KOPT-K1 (cell line): ENCODE results near the gene GLI2.

Experiments
- H3K27ac ChIP-seq: fragments of 200-600 bp; sonication (generic); 2 replicates; pipeline ENCODE4 v1.5.1; 2016; ENCODE audit warnings: antibody characterized with exemption, mild to moderate bottlenecking, low read depth, low read length; ENCODE audit not compliant: poor library complexity, severe bottlenecking
- H3K36me3 ChIP-seq: fragments of 200-600 bp; sonication (generic); 2 replicates; pipeline ENCODE4 v1.5.1; 2017; ENCODE audit warnings: antibody characterized with exemption, mild to moderate bottlenecking, low read length, moderate library complexity; ENCODE audit not compliant: insufficient read depth
- H3K9me3 ChIP-seq: fragments of 200-600 bp; sonication (generic); 2 replicates; pipeline ENCODE4 v1.5.1; 2017; ENCODE audit warnings: antibody characterized with exemption, low read length, mild to moderate bottlenecking; ENCODE audit not compliant: insufficient read depth, poor library complexity, severe bottlenecking

GLI2 gene

DNA sequence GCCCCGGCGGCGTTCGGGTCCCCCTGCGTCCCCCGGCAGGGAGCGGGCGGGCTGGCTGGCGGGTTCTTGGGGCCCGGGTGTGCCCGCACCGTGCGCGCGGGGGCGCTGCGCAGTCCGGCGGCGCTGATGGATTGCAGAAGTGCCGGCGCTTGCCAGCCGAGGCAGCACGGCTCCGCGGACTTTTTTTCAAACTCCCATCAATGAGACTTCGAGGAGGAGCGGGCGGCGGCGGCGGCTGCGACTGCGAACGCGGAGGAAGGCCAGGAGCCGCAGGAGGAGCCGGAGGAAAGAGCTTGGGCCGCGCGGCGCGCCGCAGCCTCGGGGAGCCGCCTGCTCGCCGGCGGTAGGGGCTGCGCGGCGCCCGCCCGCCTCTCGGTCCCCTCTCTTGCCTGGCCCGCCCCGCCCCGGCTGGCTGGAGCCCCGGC is at the start of gene GLI2:
Gene GLI2 (plus strand): TSS at position 123 of the 425 bp plus-strand sequence. CDS start 61,453 bp downstream, outside the sequence.
- Histone ChIP-seq H3K36me3 (no peaks in the 10 kb centered on the region), H3K27ac (no peak within 1 kb of the TSS), H3K9me3 (no peaks in the 10 kb centered on the region)

- H3K36me3 ChIP-seq = no peaks in the 10 kb centered on the region
- no peaks in the 10 kb centered on the region for H3K9me3 ChIP-seq
- no peak overlapping the region for H3K27ac ChIP-seq
Measured at GRCh38 chr2:120685974-120686297, 49.7 kb upstream of the GLI2 start.

GRCh38 chr2:120686511-120687168 is 49.0 kb upstream of the GLI2 start:
- Histone ChIP-seq H3K9me3 (no peaks in the 10 kb centered on the region), H3K36me3 (no peaks in the 10 kb centered on the region), H3K27ac (no peak overlapping the region)

DNA sequence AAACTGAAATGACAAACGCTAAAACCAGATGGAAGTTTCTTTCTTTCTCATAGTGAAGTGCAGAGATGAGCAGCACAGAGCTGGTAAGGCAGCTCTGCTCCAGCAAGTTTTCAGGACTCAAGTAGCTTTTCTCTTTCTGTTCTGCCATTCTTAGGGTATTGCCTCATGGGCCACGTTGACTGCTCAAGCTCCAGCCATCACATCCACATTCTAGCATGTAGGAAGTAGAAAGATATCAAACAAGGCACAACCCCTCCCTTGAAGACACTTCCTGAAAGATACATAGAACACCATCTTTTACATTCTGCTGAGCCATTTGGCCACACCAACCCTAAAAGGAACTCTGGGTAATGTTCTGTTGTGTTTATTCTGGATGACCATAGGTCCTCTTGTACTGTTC is 48.5 kb upstream of the GLI2 start:
- Histone ChIP-seq H3K36me3 (no peaks in the 10 kb centered on the region), H3K9me3 (no peaks in the 10 kb centered on the region), H3K27ac (no peak overlapping the region)

DNA sequence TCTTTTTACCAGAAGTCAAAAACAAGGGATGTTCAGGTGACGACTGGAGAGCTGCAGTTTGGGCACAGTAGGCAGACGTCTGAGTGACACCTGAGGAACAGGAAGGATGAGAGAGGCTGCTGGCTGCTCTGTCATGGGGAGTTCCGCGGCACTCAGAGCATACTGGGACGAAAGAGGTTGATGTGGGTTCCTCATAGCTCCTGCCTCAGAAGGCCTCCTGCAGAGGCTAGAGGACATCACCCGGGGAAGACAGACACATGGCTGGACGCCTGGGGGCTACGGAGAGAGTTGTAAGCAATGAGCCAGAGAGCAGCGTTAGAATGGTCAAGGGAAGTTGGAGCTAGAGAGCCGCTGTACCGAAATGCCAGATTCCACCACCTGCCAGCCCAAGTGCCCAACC is 45.1 kb upstream of the GLI2 start:
- no peaks in the 10 kb centered on the region for H3K36me3 ChIP-seq
- H3K27ac ChIP-seq = no peak overlapping the region
- H3K9me3 ChIP-seq = no peaks in the 10 kb centered on the region

- H3K27ac ChIP-seq = no peak overlapping the region
- H3K36me3 ChIP-seq = no peaks in the 10 kb centered on the region
- H3K9me3 ChIP-seq = no peaks in the 10 kb centered on the region
Measured at GRCh38 chr2:120691410-120691809, 44.3 kb upstream of the GLI2 start.

DNA sequence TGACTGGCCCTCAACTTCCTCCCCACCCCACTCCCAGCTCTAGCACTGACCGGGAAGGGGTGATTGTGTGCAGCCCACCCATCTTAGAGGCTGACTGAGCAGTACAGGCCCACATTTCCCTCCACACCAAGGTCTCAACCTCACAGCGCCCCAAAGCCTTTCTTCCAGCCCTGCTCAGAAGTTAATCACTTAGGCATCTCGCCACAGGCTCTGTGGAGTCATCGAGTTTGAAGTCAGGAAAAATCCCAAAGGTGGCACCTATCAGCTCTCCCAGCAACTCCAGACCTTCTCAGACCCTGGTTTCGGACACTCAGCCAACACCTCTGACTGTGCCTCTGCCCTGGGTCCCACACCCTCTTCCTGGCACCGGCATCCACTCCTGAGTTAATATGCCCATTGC is 43.0 kb upstream of the GLI2 start:
- H3K27ac ChIP-seq = no peak overlapping the region
- H3K9me3 ChIP-seq = no peaks in the 10 kb centered on the region
- no peaks in the 10 kb centered on the region for H3K36me3 ChIP-seq

- H3K9me3 ChIP-seq = no peaks in the 10 kb centered on the region
- H3K36me3 ChIP-seq = no peaks in the 10 kb centered on the region
- no peak overlapping the region for H3K27ac ChIP-seq
Measured at GRCh38 chr2:120693121-120693520, 42.5 kb upstream of the GLI2 start.

GRCh38 chr2:120694034-120694433 is 41.6 kb upstream of the GLI2 start:
- no peaks in the 10 kb centered on the region for H3K36me3 ChIP-seq
- H3K9me3 ChIP-seq = no peaks in the 10 kb centered on the region
- H3K27ac ChIP-seq = no peak overlapping the region

GRCh38 chr2:120697471-120697870 is 38.2 kb upstream of the GLI2 start:
- no peaks in the 10 kb centered on the region for H3K9me3 ChIP-seq
- H3K27ac ChIP-seq = no peak overlapping the region
- no peaks in the 10 kb centered on the region for H3K36me3 ChIP-seq

DNA sequence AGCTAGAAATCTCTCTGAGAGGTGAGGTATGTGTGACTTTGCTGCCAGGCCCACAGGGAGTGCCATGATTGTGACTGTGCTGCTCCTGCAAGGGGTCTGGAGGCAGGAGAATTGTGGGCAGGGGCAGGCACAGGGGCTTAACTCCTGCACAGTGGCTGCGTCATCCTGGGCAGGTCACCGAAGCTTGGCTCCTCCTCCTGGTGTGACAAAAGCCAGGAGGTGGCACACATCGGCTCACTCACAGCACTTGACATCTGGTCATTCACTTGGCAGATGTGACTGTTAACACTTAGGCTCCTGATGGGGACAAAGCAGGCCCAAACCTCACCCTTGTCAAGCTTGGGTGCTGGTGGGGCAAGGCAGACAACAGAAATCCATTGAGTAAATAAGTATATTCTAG is 36.4 kb upstream of the GLI2 start:
- no peaks in the 10 kb centered on the region for H3K36me3 ChIP-seq
- no peak overlapping the region for H3K27ac ChIP-seq

DNA sequence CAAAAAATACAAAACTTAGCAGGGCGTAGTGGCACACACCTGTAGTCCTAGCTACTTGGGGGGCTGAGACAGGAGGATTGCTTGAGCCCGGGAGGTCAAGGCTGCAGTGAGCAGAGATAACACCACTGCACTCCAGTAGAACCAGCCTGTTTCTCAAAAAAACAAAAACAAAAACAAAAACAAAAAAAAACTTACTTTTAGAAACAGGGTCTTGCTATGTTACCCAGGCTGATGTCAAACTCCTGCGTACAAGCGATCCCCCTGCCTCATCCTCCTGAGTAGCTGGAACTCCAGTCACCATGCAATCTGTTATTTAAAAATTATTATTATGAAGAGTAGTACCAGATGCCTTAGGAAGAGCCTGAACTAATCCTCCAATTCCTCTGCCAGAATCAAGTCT is 35.0 kb upstream of the GLI2 start:
- H3K36me3 ChIP-seq = no peaks in the 10 kb centered on the region
- no peak overlapping the region for H3K27ac ChIP-seq
- no peaks in the 10 kb centered on the region for H3K9me3 ChIP-seq

More for the DNA sequence above, 36.4 kb upstream of the GLI2 start:
- H3K9me3 ChIP-seq = no peaks in the 10 kb centered on the region

GRCh38 chr2:120701096-120701495 is 34.6 kb upstream of the GLI2 start:
- H3K27ac ChIP-seq = no peak overlapping the region

DNA sequence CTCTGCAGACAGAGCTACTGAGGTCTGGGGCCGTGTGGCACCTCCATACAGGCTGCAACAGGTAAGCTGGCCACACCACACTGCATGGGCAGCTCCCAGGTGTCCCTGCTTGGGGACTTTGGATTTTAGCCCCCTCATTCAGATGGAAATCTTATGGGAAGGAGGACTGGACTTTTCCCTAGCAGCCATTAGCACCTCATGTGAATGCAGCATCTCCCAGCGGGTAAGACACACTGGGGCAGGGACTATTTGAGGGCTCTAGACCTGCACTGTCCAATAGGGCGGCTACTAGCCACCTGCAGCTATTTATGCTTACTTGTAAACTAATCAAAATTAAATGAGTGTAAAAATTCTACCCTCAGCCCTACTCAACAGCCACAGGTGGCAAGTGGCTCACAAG is 34.2 kb upstream of the GLI2 start:
- Histone ChIP-seq H3K9me3 (no peaks in the 10 kb centered on the region), H3K27ac (no peak overlapping the region), H3K36me3 (no peaks in the 10 kb centered on the region)

More at GRCh38 chr2:120701096-120701495, 34.6 kb upstream of the GLI2 start:
- H3K9me3 ChIP-seq = no peaks in the 10 kb centered on the region
- no peaks in the 10 kb centered on the region for H3K36me3 ChIP-seq

- Histone ChIP-seq H3K9me3 (no peaks in the 10 kb centered on the region), H3K36me3 (no peaks in the 10 kb centered on the region), H3K27ac (no peak overlapping the region)
Measured at GRCh38 chr2:120702061-120702460, 33.6 kb upstream of the GLI2 start.

GRCh38 chr2:120702801-120703200 is 32.9 kb upstream of the GLI2 start:
- Histone ChIP-seq H3K27ac (no peak overlapping the region), H3K36me3 (no peaks in the 10 kb centered on the region), H3K9me3 (no peaks in the 10 kb centered on the region)
